HepG2 (cell line): ENCODE results near the gene TUBB4A. TPM values are rescaled to one million over a fixed set of nuclear protein-coding genes. Genes with fewer than 3 reads are reported as not detected.

Experiments used
- AHR ChIP-seq: IDR thresholded peaks from 2 replicates; pipeline ENCODE4 v1.6.1; 2018; ENCODE audit warnings: missing genetic modification reagents, missing compliant biosample characterization
- ARHGAP35 ChIP-seq: sonication (generic); formaldehyde crosslinking; IDR thresholded peaks from 2 replicates; pipeline ENCODE4 v1.9.0; 2022; ENCODE audit warnings: mild to moderate bottlenecking, inconsistent platforms, moderate library complexity, missing genetic modification reagents, borderline replicate concordance
- FOXC1 ChIP-seq: sonication (generic); formaldehyde crosslinking; IDR thresholded peaks from 2 replicates; pipeline ENCODE4 v1.8.0; 2022; ENCODE audit warnings: mild to moderate bottlenecking, missing genetic modification reagents, borderline replicate concordance
- GATAD1 ChIP-seq: IDR thresholded peaks from 2 replicates; pipeline ENCODE4 v1.6.1; 2016; ENCODE audit warnings: missing genetic modification reagents, missing compliant biosample characterization
- GTF3A ChIP-seq: sonication (generic); formaldehyde crosslinking; conservative IDR thresholded peaks from 2 replicates; pipeline ENCODE4 v1.4.0; 2020; ENCODE audit warnings: mild to moderate bottlenecking, missing genetic modification reagents
- HNRNPK ChIP-seq: fragments of 200-400 bp; formaldehyde crosslinking; IDR thresholded peaks from 2 replicates; pipeline ENCODE4 v1.6.1; 2018; ENCODE audit warnings: low read length, low read depth, moderate library complexity, mild to moderate bottlenecking; ENCODE audit not compliant: poor library complexity, severe bottlenecking
- JUND ChIP-seq: sonication (generic); formaldehyde crosslinking; IDR thresholded peaks from 2 replicates; pipeline ENCODE4 v1.8.0; 2022; ENCODE audit warnings: mild to moderate bottlenecking, missing genetic modification reagents
- MTA1 ChIP-seq: sonication (generic); formaldehyde crosslinking; IDR thresholded peaks from 2 replicates; pipeline ENCODE4 v1.4.0; 2020; ENCODE audit warnings: missing genetic modification reagents, mild to moderate bottlenecking, borderline replicate concordance
- MTF1 ChIP-seq: sonication (generic); formaldehyde crosslinking; IDR thresholded peaks from 2 replicates; pipeline ENCODE4 v1.5.0; 2020; ENCODE audit warnings: missing genetic modification reagents
- MZF1 ChIP-seq: sonication (generic); formaldehyde crosslinking; IDR thresholded peaks from 2 replicates; pipeline ENCODE4 v1.8.1; 2023; ENCODE audit warnings: mild to moderate bottlenecking, missing genetic modification reagents, borderline replicate concordance
- NFYC ChIP-seq: IDR thresholded peaks from 2 replicates; pipeline ENCODE4 v1.6.1; 2016; ENCODE audit warnings: missing genetic modification reagents, missing compliant biosample characterization
- PCBP1 ChIP-seq: fragments of 200-400 bp; formaldehyde crosslinking; IDR thresholded peaks from 2 replicates; pipeline ENCODE4 v1.6.1; 2017; ENCODE audit warnings: mild to moderate bottlenecking, low read depth, low read length, borderline replicate concordance
- POLR2AphosphoS5 ChIP-seq: IDR thresholded peaks from 2 replicates; pipeline ENCODE4 v1.6.1; 2012; ENCODE audit warnings: low read depth, low read length
- SETDB1 ChIP-seq: sonication (generic); formaldehyde crosslinking; IDR thresholded peaks from 2 replicates; pipeline ENCODE4 v1.5.1; 2020; ENCODE audit warnings: missing genetic modification reagents, mild to moderate bottlenecking, borderline replicate concordance
- TRIM24 ChIP-seq: sonication (generic); formaldehyde crosslinking; IDR thresholded peaks from 2 replicates; pipeline ENCODE4 v1.8.0; 2022; ENCODE audit warnings: mild to moderate bottlenecking, missing genetic modification reagents
- YEATS4 ChIP-seq: sonication (generic); formaldehyde crosslinking; IDR thresholded peaks from 2 replicates; pipeline ENCODE4 v1.4.0; 2020; ENCODE audit warnings: missing genetic modification reagents, borderline replicate concordance
- ZNF18 ChIP-seq: sonication (generic); formaldehyde crosslinking; IDR thresholded peaks from 2 replicates; pipeline ENCODE4 v1.8.0; 2022; ENCODE audit warnings: mild to moderate bottlenecking, missing genetic modification reagents; ENCODE audit not compliant: insufficient replicate concordance
- ZNF432 ChIP-seq: sonication (generic); formaldehyde crosslinking; IDR thresholded peaks from 2 replicates; pipeline ENCODE4 v1.5.0; 2020; ENCODE audit warnings: missing genetic modification reagents, mild to moderate bottlenecking, borderline replicate concordance
- ZNF720 ChIP-seq: sonication (generic); formaldehyde crosslinking; IDR thresholded peaks from 2 replicates; pipeline ENCODE4 v1.4.0; 2020; ENCODE audit warnings: missing genetic modification reagents
- ZNF841 ChIP-seq: sonication (generic); formaldehyde crosslinking; IDR thresholded peaks from 2 replicates; pipeline ENCODE4 v1.8.1; 2023; ENCODE audit warnings: missing genetic modification reagents, borderline replicate concordance
- ZSCAN25 ChIP-seq: sonication (generic); formaldehyde crosslinking; IDR thresholded peaks from 2 replicates; pipeline ENCODE4 v1.8.0; 2022; ENCODE audit warnings: mild to moderate bottlenecking, missing genetic modification reagents
- polyA plus RNA-seq, 8 experiments: library from polyadenylated mRNA; depleted of rRNA in 3 of 8; stranded (reverse) in 7 of 8; unstranded in 1 of 8; fragments of >200 nt; fragmentation: Illumina TruSeq in 4 of 8; extraction: Trizol in 4 of 8; gene quantifications; 2 replicates each; pipeline versions ENCODE4 v1.2.1 to v1.2.3, GENCODE V29; 2011 to 2016; ENCODE audit warnings: low read depth in 4 of 8, missing spikeins in 1 of 8, mixed read lengths in 1 of 8; ENCODE audit not compliant: insufficient read depth in 1 of 8
- total RNA-seq, 5 experiments: library from RNA; depleted of rRNA; stranded (reverse); fragments of >200 nt; fragmentation: Illumina TruSeq; extraction: Trizol; gene quantifications; 2 replicates each; pipeline ENCODE4 v1.2.3, GENCODE V29; 2016; ENCODE audit warnings: low read depth in 1 of 5
- TF ChIP-seq, protein P1 (sequence below): sonication (generic); formaldehyde crosslinking; IDR thresholded peaks from 2 replicates; pipeline ENCODE4 v1.8.1; 2022; ENCODE audit warnings: low read depth, mild to moderate bottlenecking, missing genetic modification reagents
- TF ChIP-seq, protein P2 (sequence below): sonication (generic); formaldehyde crosslinking; IDR thresholded peaks from 2 replicates; pipeline ENCODE4 v1.5.0; 2020; ENCODE audit warnings: missing genetic modification reagents

The TUBB4A gene
- total and polyA plus RNA-seq, 2 of the 13 experiments (the other 11 are each of a cell fraction or from before 2014, with no cell fraction given), result not detected

- TF ChIP-seq ZNF18 (CRISPR knock-in tag) (no peak), HNRNPK (peak; percentile 4), GATAD1 (CRISPR knock-in tag) (peak; percentile 68), ARHGAP35 (CRISPR knock-in tag) (peak; percentile 62; the same call in 1 of the 2 replicates), AHR (CRISPR knock-in tag) (no peak; the same call in 1 of the 2 replicates), ZNF720 (no peak), FOXC1 (no peak), MTF1 (no peak), ZNF432 (CRISPR knock-in tag) (no peak), PCBP1 (no peak), JUND (CRISPR knock-in tag) (peak; percentile 57; the same call in 1 of the 2 replicates), POLR2AphosphoS5 (no peak), NFYC (CRISPR knock-in tag) (peak; percentile 86), SETDB1 (CRISPR knock-in tag) (no peak), ZNF841 (CRISPR knock-in tag) (no peak), TRIM24 (no peak), MTA1 (CRISPR knock-in tag) (0 out of 2 replicates have a peak, but pooled peaks have one; percentile 68), GTF3A (CRISPR knock-in tag) (peak; percentile 53; the same call in 1 of the 2 replicates), ZSCAN25 (CRISPR knock-in tag) (no peak; the same call in 1 of the 2 replicates), YEATS4 (CRISPR knock-in tag) (no peak; the same call in 1 of the 2 replicates), MZF1 (CRISPR knock-in tag) (no peak)
- TF ChIP-seq, protein P1, sequence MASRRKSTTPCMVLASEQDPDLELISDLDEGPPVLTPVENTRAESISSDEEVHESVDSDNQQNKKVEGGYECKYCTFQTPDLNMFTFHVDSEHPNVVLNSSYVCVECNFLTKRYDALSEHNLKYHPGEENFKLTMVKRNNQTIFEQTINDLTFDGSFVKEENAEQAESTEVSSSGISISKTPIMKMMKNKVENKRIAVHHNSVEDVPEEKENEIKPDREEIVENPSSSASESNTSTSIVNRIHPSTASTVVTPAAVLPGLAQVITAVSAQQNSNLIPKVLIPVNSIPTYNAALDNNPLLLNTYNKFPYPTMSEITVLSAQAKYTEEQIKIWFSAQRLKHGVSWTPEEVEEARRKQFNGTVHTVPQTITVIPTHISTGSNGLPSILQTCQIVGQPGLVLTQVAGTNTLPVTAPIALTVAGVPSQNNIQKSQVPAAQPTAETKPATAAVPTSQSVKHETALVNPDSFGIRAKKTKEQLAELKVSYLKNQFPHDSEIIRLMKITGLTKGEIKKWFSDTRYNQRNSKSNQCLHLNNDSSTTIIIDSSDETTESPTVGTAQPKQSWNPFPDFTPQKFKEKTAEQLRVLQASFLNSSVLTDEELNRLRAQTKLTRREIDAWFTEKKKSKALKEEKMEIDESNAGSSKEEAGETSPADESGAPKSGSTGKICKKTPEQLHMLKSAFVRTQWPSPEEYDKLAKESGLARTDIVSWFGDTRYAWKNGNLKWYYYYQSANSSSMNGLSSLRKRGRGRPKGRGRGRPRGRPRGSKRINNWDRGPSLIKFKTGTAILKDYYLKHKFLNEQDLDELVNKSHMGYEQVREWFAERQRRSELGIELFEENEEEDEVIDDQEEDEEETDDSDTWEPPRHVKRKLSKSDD (CRISPR knock-in tag), result no peak
- TF ChIP-seq, protein P2, sequence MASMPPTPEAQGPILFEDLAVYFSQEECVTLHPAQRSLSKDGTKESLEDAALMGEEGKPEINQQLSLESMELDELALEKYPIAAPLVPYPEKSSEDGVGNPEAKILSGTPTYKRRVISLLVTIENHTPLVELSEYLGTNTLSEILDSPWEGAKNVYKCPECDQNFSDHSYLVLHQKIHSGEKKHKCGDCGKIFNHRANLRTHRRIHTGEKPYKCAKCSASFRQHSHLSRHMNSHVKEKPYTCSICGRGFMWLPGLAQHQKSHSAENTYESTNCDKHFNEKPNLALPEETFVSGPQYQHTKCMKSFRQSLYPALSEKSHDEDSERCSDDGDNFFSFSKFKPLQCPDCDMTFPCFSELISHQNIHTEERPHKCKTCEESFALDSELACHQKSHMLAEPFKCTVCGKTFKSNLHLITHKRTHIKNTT (CRISPR knock-in tag), result no peak
Measured at GRCh38 chr19:6460099-6460884, 41.8 kb downstream of the TUBB4A start (continued).
